Smooth muscle cell (in vitro differentiated cells): ENCODE results near the gene GAS7. TPM values are rescaled to one million over a fixed set of nuclear protein-coding genes. Genes with fewer than 3 reads are reported as not detected.

Experiments used
- DNase-seq: peaks from one replicate; lab custom pipeline; 2025; ENCODE audit not compliant: unreplicated experiment; lab: John Stamatoyannopoulos, UW
- H2AFZ ChIP-seq: fragments of 200-600 bp; sonication (generic); 2 replicates; pipeline ENCODE4 v1.6.0; 2016; ENCODE audit warnings: antibody characterized with exemption, low read depth, mild to moderate bottlenecking
- H3F3A ChIP-seq: fragments of 200-600 bp; sonication (generic); 2 replicates; pipeline ENCODE4 v1.6.0; 2017; ENCODE audit warnings: antibody characterized with exemption, low read depth
- H3K27ac ChIP-seq: fragments of 200-600 bp; sonication (generic); 2 replicates; pipeline ENCODE4 v1.5.1; 2016; ENCODE audit warnings: low read depth, mild to moderate bottlenecking
- H3K27me3 ChIP-seq: fragments of 200-600 bp; sonication (generic); 2 replicates; pipeline ENCODE4 v1.6.1; 2016; ENCODE audit warnings: low read depth, mild to moderate bottlenecking
- H3K36me3 ChIP-seq: fragments of 200-600 bp; sonication (generic); 2 replicates; pipeline ENCODE4 v1.5.1; 2016; ENCODE audit warnings: low read depth
- H3K4me1 ChIP-seq: fragments of 200-600 bp; sonication (generic); 2 replicates; pipeline ENCODE4 v1.5.1; 2016; ENCODE audit warnings: low read depth
- H3K4me2 ChIP-seq: fragments of 200-600 bp; sonication (generic); 2 replicates; pipeline ENCODE4 v1.6.0; 2016; ENCODE audit warnings: mild to moderate bottlenecking
- H3K4me3 ChIP-seq: fragments of 200-600 bp; sonication (generic); 2 replicates; pipeline ENCODE4 v1.5.1; 2016; ENCODE audit warnings: mild to moderate bottlenecking
- H3K79me2 ChIP-seq: fragments of 200-600 bp; sonication (generic); 2 replicates; pipeline ENCODE4 v1.6.0; 2016; ENCODE audit warnings: low read depth, mild to moderate bottlenecking
- H3K9ac ChIP-seq: fragments of 200-600 bp; sonication (generic); 2 replicates; pipeline ENCODE4 v1.6.0; 2016; ENCODE audit warnings: low read depth
- H3K9me3 ChIP-seq: fragments of 200-600 bp; sonication (generic); replicated peaks from 2 replicates; pipeline ENCODE4 v1.5.1; 2016; ENCODE audit warnings: low read depth
- H4K20me1 ChIP-seq: fragments of 200-600 bp; sonication (generic); 2 replicates; pipeline ENCODE4 v1.6.0; 2016; ENCODE audit warnings: low read depth
- WGBS: methylation state at CpG from one replicate; pipeline ENCODE4 v1.1.7; 2016; ENCODE audit warnings: low lambda C conversion rate; 5-methylcytosine and 5-hydroxymethylcytosine counted together
- polyA plus RNA-seq: library from polyadenylated mRNA; unstranded; fragments of >200 nt; fragmentation: Nextera tagmentation; extraction: Ambion mirVana; gene quantifications from 2 replicates; pipeline ENCODE4 v1.2.1, GENCODE V29; 2016
- total RNA-seq: library from RNA; depleted of rRNA; stranded (reverse); fragments of >200 nt; gene quantifications from 2 replicates; pipeline ENCODE4 v1.2.3, GENCODE V29; 2014
- TF ChIP-seq, protein P1 (sequence below): fragments of 200-600 bp; sonication (generic); IDR thresholded peaks from 2 replicates; pipeline ENCODE4 v1.5.1; 2017; ENCODE audit warnings: borderline replicate concordance, mild to moderate bottlenecking, antibody characterized with exemption; ENCODE audit not compliant: insufficient read depth, poor library complexity, severe bottlenecking

The GAS7 gene
- total and polyA plus RNA-seq, 2 experiments from 2014 or later = 86.8 to 103 TPM

DNA sequence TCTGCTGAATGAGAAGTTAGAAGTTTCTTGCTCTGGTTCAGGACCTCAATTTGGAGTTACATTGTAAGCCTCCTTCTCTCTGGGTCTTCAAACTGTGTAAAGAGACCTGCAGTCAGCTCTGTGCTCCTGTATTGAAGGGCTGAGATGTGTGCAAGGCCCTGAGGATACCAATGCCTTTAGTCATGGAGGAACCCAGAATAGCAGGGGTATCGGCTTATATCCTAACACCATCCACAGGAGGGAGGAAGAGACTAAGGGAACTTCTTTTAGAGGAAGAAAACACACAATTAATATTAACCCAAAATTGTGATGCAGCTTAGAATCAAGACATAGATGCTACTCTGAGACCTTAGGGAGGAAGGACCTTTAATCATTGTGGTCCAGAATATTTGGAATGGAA is 336.2 kb downstream of the GAS7 start:
- H3F3A ChIP-seq = no peaks in the 10 kb centered on the region
- H4K20me1 ChIP-seq = no peaks in the 10 kb centered on the region
- H2AFZ ChIP-seq = no peak overlapping the region
- H3K4me2 ChIP-seq = no peak overlapping the region
- H3K27ac ChIP-seq = no peak overlapping the region
- H3K9me3 ChIP-seq = no peaks in the 10 kb centered on the region
- TF ChIP-seq, protein P1, sequence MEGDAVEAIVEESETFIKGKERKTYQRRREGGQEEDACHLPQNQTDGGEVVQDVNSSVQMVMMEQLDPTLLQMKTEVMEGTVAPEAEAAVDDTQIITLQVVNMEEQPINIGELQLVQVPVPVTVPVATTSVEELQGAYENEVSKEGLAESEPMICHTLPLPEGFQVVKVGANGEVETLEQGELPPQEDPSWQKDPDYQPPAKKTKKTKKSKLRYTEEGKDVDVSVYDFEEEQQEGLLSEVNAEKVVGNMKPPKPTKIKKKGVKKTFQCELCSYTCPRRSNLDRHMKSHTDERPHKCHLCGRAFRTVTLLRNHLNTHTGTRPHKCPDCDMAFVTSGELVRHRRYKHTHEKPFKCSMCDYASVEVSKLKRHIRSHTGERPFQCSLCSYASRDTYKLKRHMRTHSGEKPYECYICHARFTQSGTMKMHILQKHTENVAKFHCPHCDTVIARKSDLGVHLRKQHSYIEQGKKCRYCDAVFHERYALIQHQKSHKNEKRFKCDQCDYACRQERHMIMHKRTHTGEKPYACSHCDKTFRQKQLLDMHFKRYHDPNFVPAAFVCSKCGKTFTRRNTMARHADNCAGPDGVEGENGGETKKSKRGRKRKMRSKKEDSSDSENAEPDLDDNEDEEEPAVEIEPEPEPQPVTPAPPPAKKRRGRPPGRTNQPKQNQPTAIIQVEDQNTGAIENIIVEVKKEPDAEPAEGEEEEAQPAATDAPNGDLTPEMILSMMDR = no peak
- WGBS = 75% methylated on average over 1 of the region's 1 CpG
- no peaks in the 10 kb centered on the region for H3K27me3 ChIP-seq
- no peak overlapping the region for H3K9ac ChIP-seq
- no peaks in the 10 kb centered on the region for H3K4me1 ChIP-seq
- DNase-seq = no peak
- H3K36me3 ChIP-seq = no peaks in the 10 kb centered on the region
- H3K79me2 ChIP-seq = no peaks in the 10 kb centered on the region
- H3K4me3 ChIP-seq = no peak overlapping the region

GRCh38 chr17:9860851-9861250 is 337.6 kb downstream of the GAS7 start:
- TF ChIP-seq, protein P1 = no peak
- 88% methylated on average over 7 of the region's 7 CpGs for WGBS

More at GRCh38 chr17:9860851-9861250, 337.6 kb downstream of the GAS7 start:
- Histone ChIP-seq H3K9me3 (no peaks in the 10 kb centered on the region), H3K27me3 (no peaks in the 10 kb centered on the region), H3K4me3 (no peak overlapping the region), H4K20me1 (no peaks in the 10 kb centered on the region), H3F3A (no peaks in the 10 kb centered on the region), H3K36me3 (no peaks in the 10 kb centered on the region), H3K27ac (no peak overlapping the region), H2AFZ (no peak overlapping the region), H3K79me2 (no peaks in the 10 kb centered on the region), H3K4me1 (no peaks in the 10 kb centered on the region), H3K4me2 (no peak overlapping the region), H3K9ac (no peak overlapping the region)
- DNase-seq = no peak

Other genes starting within 250 kb of the GAS7 start
- not detected in 2 replicates for gene MYH13, start 174.4 kb upstream of the GAS7 start, total RNA-seq
- gene MYH13, start 174.4 kb upstream of the GAS7 start, polyA plus RNA-seq = 0.02 and 0.09 TPM in 2 replicates
- not detected in 2 replicates for gene MYH8, start 223.3 kb upstream of the GAS7 start, total RNA-seq
- gene MYH8, start 223.3 kb upstream of the GAS7 start, polyA plus RNA-seq = not detected in 2 replicates